Activated T-helper 17 cell treated with anti-CD3 and anti-CD28 coated beads, Interleukin-2, amount 50 U/mL, for 72 hours (primary cell): ENCODE results near the gene LGR5. TPM values are rescaled to one million over a fixed set of nuclear protein-coding genes. Genes with fewer than 3 reads are reported as not detected.
"Not testable (repeated sequence)": the region's sequence is repeated elsewhere in the genome, so short reads cannot be mapped to it uniquely, and the experiment has no call there.

Experiments
- ATAC-seq: fragments of 150-1000 bp; cut with Tn5 transposase; replicated peaks from 2 replicates; pipeline ENCODE4 v1.10.0; 2021; ENCODE audit warnings: mild to moderate bottlenecking, moderate library complexity
- H3K27ac Mint-ChIP-seq: one replicate; pipeline ENCODE4 v1.8.0; 2022; ENCODE audit warnings: mixed read lengths
- H3K27me3 Mint-ChIP-seq: one replicate; pipeline ENCODE4 v1.8.0; 2022; ENCODE audit warnings: mixed read lengths
- H3K36me3 Mint-ChIP-seq: one replicate; pipeline ENCODE4 v1.8.0; 2022; ENCODE audit warnings: low read depth, mild to moderate bottlenecking, mixed read lengths
- H3K4me1 Mint-ChIP-seq: one replicate; pipeline ENCODE4 v1.8.0; 2022; ENCODE audit warnings: mixed read lengths
- H3K4me3 Mint-ChIP-seq: one replicate; pipeline ENCODE4 v1.8.0; 2022; ENCODE audit warnings: mild to moderate bottlenecking, mixed read lengths
- H3K9me3 Mint-ChIP-seq: one replicate; pipeline ENCODE4 v1.8.0; 2022; ENCODE audit warnings: mixed read lengths
- total RNA-seq, 2 donors: library from RNA; stranded (reverse); gene quantifications; one replicate each; pipeline ENCODE4 v1.2.3, GENCODE V29; 2022

LGR5 gene
- total RNA-seq, 2 donors from 2014 or later: not detected

GRCh38 chr12:71475280-71475679 is 35.7 kb downstream of the LGR5 start:
- no peaks in the 10 kb centered on the region for H3K9me3 Mint-ChIP-seq
- no peaks in the 10 kb centered on the region for H3K4me1 Mint-ChIP-seq
- no peaks in the 10 kb centered on the region for H3K36me3 Mint-ChIP-seq
- H3K4me3 Mint-ChIP-seq: no peak overlapping the region
- no peak for ATAC-seq
- peaks cover 34% of the 10 kb centered on the region for H3K27me3 Mint-ChIP-seq
- no peak overlapping the region for H3K27ac Mint-ChIP-seq

DNA sequence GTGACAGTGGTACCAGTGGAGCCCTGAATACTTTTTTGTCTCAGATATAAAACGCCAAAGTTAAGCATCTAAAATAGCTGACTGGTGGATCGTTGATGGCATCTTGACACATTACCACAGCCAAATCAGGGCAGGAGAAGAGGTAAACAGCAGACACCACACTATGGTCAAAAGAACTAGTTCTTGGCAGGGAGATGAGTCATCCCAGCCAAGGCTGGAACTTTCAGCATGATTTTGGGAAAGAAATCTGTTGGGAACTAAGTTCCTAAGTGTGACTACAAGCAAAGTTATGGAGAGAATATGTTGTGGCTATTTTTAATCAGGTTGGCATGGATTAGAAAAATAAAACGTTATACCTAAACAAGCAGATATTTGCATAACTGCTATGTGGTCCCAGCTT is 36.9 kb downstream of the LGR5 start:
- Mint-ChIP-seq H3K4me3 (no peak overlapping the region), H3K9me3 (no peaks in the 10 kb centered on the region), H3K27me3 (peaks cover 29% of the 10 kb centered on the region), H3K27ac (no peak overlapping the region), H3K4me1 (no peaks in the 10 kb centered on the region), H3K36me3 (no peaks in the 10 kb centered on the region)
- ATAC-seq: no peak

DNA sequence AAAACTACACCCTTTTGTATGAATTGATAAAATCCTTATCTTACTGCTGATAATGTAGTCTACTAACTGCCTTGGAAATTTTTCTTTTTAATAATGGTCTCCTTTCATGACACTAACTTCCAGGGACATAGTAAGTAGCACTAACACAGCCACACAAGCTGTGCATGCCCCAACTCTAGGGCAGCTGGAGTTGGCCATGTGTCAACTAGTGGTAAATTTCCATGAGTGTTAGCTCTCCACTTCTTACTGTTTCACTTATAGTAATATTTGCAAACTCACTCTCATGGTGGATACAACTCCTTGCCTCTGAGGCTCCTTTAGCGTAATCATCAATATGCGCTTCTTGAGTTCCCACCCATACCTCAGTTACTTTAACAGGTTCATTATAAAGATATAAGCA is 38.0 kb downstream of the LGR5 start:
- H3K27ac Mint-ChIP-seq: no peak overlapping the region
- H3K36me3 Mint-ChIP-seq: no peaks in the 10 kb centered on the region
- H3K9me3 Mint-ChIP-seq: no peaks in the 10 kb centered on the region
- H3K4me3 Mint-ChIP-seq: no peak overlapping the region
- no peaks in the 10 kb centered on the region for H3K4me1 Mint-ChIP-seq
- no peak for ATAC-seq
- H3K27me3 Mint-ChIP-seq: peaks cover 30% of the 10 kb centered on the region

DNA sequence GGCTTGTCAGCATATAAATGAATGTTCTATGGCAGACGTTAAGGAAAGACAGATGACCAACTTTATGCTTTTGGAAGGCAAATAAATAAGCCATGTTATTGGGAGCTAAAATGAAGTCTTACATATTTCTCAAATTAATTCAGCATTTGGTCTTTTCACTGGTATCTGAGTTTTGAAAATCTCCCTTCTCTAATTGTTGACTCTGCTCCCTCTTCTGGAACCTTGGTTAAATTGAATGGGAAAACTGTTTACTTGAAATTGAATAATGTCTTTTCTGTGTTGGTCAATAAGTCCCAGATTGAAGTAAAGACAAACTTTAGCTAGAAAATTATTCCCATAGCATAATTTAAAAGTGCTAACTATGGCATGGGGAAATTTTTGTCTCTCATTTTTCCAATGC is 38.7 kb downstream of the LGR5 start:
- H3K36me3 Mint-ChIP-seq: no peaks in the 10 kb centered on the region
- H3K4me3 Mint-ChIP-seq: no peak overlapping the region
- H3K27me3 Mint-ChIP-seq: peaks cover 29% of the 10 kb centered on the region
- H3K27ac Mint-ChIP-seq: no peak overlapping the region
- no peaks in the 10 kb centered on the region for H3K4me1 Mint-ChIP-seq
- H3K9me3 Mint-ChIP-seq: no peaks in the 10 kb centered on the region
- no peak for ATAC-seq

- ATAC-seq: no peak
- peaks cover 20% of the 10 kb centered on the region for H3K27me3 Mint-ChIP-seq
- H3K9me3 Mint-ChIP-seq: no peaks in the 10 kb centered on the region
- H3K36me3 Mint-ChIP-seq: no peaks in the 10 kb centered on the region
- no peaks in the 10 kb centered on the region for H3K4me1 Mint-ChIP-seq
- no peak overlapping the region for H3K27ac Mint-ChIP-seq
- H3K4me3 Mint-ChIP-seq: no peak overlapping the region
These were observed 44.8 kb downstream of the LGR5 start for GRCh38 chr12:71484272-71484905.

DNA sequence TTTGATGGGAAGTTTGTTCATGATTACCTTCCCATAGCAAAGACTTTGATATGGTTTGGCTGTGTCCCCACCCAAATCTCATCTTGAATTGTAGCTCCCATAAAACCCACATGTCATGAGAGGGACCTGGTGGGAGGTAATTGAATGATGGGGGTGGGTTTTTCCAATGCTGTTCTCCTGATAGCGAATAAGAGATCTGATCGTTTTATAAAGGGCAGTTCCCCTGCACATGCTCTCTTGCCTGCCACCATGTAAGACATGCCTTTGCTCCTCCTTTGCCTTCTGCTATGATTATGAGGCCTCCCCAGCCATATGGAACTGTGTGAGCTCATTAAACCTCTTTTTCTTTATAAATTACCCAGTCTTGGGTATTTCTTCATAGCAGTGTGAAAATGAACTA is 51.2 kb downstream of the LGR5 start:
- ATAC-seq, H3K4me1 Mint-ChIP-seq, H3K27me3 Mint-ChIP-seq, H3K36me3 Mint-ChIP-seq, H3K9me3 Mint-ChIP-seq, H3K4me3 Mint-ChIP-seq, H3K27ac Mint-ChIP-seq: not testable (repeated sequence)

GRCh38 chr12:71492604-71493003 is 53.0 kb downstream of the LGR5 start:
- peaks cover 10% of the 10 kb centered on the region for H3K27me3 Mint-ChIP-seq
- H3K9me3 Mint-ChIP-seq: peaks cover 7% of the 10 kb centered on the region
- ATAC-seq: no peak
- no peak overlapping the region for H3K27ac Mint-ChIP-seq
- no peaks in the 10 kb centered on the region for H3K36me3 Mint-ChIP-seq
- H3K4me3 Mint-ChIP-seq: no peak overlapping the region
- H3K4me1 Mint-ChIP-seq: no peaks in the 10 kb centered on the region

GRCh38 chr12:71499834-71500233 is 60.2 kb downstream of the LGR5 start:
- ATAC-seq: no peak
- H3K27ac Mint-ChIP-seq: no peak overlapping the region
- H3K27me3 Mint-ChIP-seq: peaks cover 13% of the 10 kb centered on the region
- no peaks in the 10 kb centered on the region for H3K4me1 Mint-ChIP-seq
- no peaks in the 10 kb centered on the region for H3K36me3 Mint-ChIP-seq
- no peak overlapping the region for H3K4me3 Mint-ChIP-seq
- H3K9me3 Mint-ChIP-seq: no peaks in the 10 kb centered on the region

GRCh38 chr12:71503579-71504391 is 64.2 kb downstream of the LGR5 start:
- Mint-ChIP-seq H3K27ac (no peak overlapping the region), H3K27me3 (no peaks in the 10 kb centered on the region), H3K9me3 (no peaks in the 10 kb centered on the region), H3K36me3 (no peaks in the 10 kb centered on the region), H3K4me3 (no peak overlapping the region), H3K4me1 (no peaks in the 10 kb centered on the region)
- no peak for ATAC-seq

DNA sequence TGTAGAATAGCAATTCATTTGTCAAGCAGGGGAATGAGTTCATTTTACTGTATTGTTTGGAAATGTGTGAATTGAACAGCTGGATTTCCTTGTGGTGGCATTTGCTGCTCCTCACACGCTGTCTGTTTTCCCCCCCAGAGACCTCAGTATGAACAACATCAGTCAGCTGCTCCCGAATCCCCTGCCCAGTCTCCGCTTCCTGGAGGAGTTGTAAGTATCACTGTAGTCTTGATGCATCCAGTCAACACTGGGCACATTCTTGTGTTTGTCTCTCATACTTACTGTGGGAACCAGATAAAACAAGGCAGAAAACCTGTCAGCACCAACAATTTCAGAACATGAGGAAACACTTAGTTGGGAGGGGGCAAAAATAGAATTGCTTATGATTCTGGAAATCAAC is 64.9 kb downstream of the LGR5 start:
- Mint-ChIP-seq H3K36me3 (no peaks in the 10 kb centered on the region), H3K27ac (no peak overlapping the region), H3K4me1 (no peaks in the 10 kb centered on the region), H3K4me3 (no peak overlapping the region), H3K27me3 (no peaks in the 10 kb centered on the region), H3K9me3 (no peaks in the 10 kb centered on the region)
- no peak for ATAC-seq

GRCh38 chr12:71509705-71510104 is 70.1 kb downstream of the LGR5 start:
- ATAC-seq: no peak
- peaks cover 22% of the 10 kb centered on the region for H3K27me3 Mint-ChIP-seq
- no peaks in the 10 kb centered on the region for H3K4me1 Mint-ChIP-seq
- H3K27ac Mint-ChIP-seq: no peak overlapping the region
- no peak overlapping the region for H3K4me3 Mint-ChIP-seq
- H3K9me3 Mint-ChIP-seq: no peaks in the 10 kb centered on the region
- H3K36me3 Mint-ChIP-seq: no peaks in the 10 kb centered on the region

- Mint-ChIP-seq H3K27me3 (peaks cover 29% of the 10 kb centered on the region), H3K36me3 (no peaks in the 10 kb centered on the region), H3K4me1 (no peaks in the 10 kb centered on the region), H3K9me3 (no peaks in the 10 kb centered on the region), H3K27ac (no peak overlapping the region), H3K4me3 (no peak overlapping the region)
- ATAC-seq: no peak
These were observed 77.7 kb downstream of the LGR5 start for GRCh38 chr12:71517145-71517846.

DNA sequence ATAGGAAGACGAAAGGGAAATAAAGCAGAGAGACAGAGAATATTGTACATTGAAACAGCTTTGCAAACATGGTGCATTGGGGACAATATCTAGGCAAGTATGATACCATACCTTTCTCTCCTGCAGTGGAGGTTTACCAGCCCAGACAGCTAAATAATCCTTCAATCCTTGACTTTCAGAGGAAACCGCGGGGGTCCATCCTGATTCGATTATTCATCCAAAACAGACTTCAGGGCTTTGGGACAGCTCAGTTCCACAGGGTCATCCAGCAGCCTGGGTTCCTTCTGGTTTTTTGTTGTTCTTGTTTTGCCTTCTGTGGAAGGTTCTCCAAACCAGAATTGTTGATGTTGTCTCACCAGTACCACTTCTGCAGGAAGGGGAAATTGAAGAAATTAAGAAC is 81.5 kb downstream of the LGR5 start:
- Mint-ChIP-seq H3K36me3 (no peaks in the 10 kb centered on the region), H3K27ac (no peak overlapping the region), H3K27me3 (peaks cover 22% of the 10 kb centered on the region), H3K9me3 (no peaks in the 10 kb centered on the region), H3K4me1 (no peaks in the 10 kb centered on the region), H3K4me3 (no peak overlapping the region)
- no peak for ATAC-seq

DNA sequence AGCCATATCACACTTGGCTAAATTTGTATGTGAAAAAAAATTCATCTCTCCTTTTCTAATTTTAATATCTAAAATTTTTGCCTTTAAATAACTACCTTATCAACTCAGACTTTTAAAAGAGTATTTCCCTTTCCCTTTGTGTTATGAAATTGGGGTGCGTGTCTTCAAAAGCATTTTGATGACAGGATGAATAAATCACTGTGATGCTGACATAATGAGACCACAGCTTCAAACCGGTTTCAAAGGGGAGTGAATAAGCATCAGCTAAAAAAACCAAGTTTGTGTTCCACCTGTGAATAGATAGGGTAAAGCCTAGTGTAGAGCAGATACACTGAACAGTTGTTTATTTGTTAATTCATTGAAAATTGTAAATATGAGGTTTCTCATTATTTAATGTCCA is 85.0 kb downstream of the LGR5 start:
- H3K9me3 Mint-ChIP-seq: no peaks in the 10 kb centered on the region
- no peak overlapping the region for H3K27ac Mint-ChIP-seq
- no peaks in the 10 kb centered on the region for H3K4me1 Mint-ChIP-seq
- ATAC-seq: no peak
- H3K27me3 Mint-ChIP-seq: peaks cover 23% of the 10 kb centered on the region
- no peaks in the 10 kb centered on the region for H3K36me3 Mint-ChIP-seq
- H3K4me3 Mint-ChIP-seq: no peak overlapping the region

DNA sequence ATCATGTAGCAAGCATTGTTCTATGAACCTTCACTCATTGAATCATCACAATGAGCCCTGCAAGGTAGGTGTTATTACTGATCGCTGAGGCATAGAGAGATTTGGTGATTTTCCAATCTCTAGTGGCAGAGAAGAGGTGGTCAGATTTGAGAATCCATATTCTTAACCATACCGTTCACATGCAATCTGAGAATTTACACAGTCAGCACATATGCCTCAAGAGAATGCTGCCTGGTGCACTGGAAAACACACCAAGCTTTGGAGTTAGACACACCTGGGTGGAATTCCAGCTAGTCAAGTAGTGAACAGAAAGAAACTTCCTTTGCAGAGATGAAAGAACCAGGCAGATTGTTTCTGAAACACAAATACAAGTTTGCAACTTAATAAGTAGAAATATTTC is 94.1 kb downstream of the LGR5 start:
- Mint-ChIP-seq H3K4me1 (no peaks in the 10 kb centered on the region), H3K27ac (no peak overlapping the region), H3K4me3 (no peak overlapping the region), H3K9me3 (no peaks in the 10 kb centered on the region), H3K36me3 (no peaks in the 10 kb centered on the region), H3K27me3 (no peaks in the 10 kb centered on the region)
- no peak for ATAC-seq
